DND-41 (cell line): ENCODE data around the gene KCNC1.

ENCODE experiments used
- CTCF ChIP-seq: IDR thresholded peaks from 2 replicates; pipeline ENCODE4 v1.5.1; 2012; ENCODE audit warnings: borderline replicate concordance, low read length, moderate library complexity, mild to moderate bottlenecking; ENCODE audit not compliant: poor library complexity, severe bottlenecking; ENCODE audit errors: extremely low read depth
- EZH2 ChIP-seq: IDR thresholded peaks from 3 replicates; pipeline ENCODE4 v1.6.1; 2012; ENCODE audit warnings: borderline replicate concordance, low read depth, mild to moderate bottlenecking, moderate library complexity, low read length, inconsistent platforms; ENCODE audit not compliant: severe bottlenecking

- no peak for TF ChIP-seq CTCF
- TF ChIP-seq EZH2, result no peak
Measured at GRCh38 chr11:17711836-17712235, 22.7 kb upstream of the KCNC1 start.
